Ishikawa (cell line): Measurements from ENCODE around the gene ORMDL3.

Source experiments
- CEBPB ChIP-seq: IDR thresholded peaks from 2 replicates; pipeline ENCODE4 v1.6.1; 2012
- CREB1 ChIP-seq: IDR thresholded peaks from 2 replicates; pipeline ENCODE4 v1.6.1; 2012; ENCODE audit warnings: low read depth
- EGR1 ChIP-seq: IDR thresholded peaks from 2 replicates; pipeline ENCODE4 v1.6.1; 2012
- EP300 ChIP-seq: IDR thresholded peaks from 2 replicates; pipeline ENCODE4 v1.6.1; 2012; ENCODE audit warnings: borderline replicate concordance
- FOXM1 ChIP-seq: IDR thresholded peaks from 2 replicates; pipeline ENCODE4 v1.6.1; 2012; ENCODE audit warnings: low read depth, borderline replicate concordance
- MAX ChIP-seq: IDR thresholded peaks from 2 replicates; pipeline ENCODE4 v1.6.1; 2012
- NFIC ChIP-seq: IDR thresholded peaks from 2 replicates; pipeline ENCODE4 v1.6.1; 2012
- RAD21 ChIP-seq: IDR thresholded peaks from 2 replicates; pipeline ENCODE4 v1.6.1; 2012; ENCODE audit warnings: low read depth
- REST ChIP-seq: IDR thresholded peaks from 2 replicates; pipeline ENCODE4 v1.6.1; 2012; ENCODE audit warnings: low read depth, mild to moderate bottlenecking
- TAF1 ChIP-seq: IDR thresholded peaks from 2 replicates; pipeline ENCODE4 v1.6.1; 2012; ENCODE audit warnings: low read depth, mild to moderate bottlenecking
- TCF12 ChIP-seq: IDR thresholded peaks from 2 replicates; pipeline ENCODE4 v1.6.1; 2012; ENCODE audit warnings: low read depth
- TEAD4 ChIP-seq: IDR thresholded peaks from 2 replicates; pipeline ENCODE4 v1.6.1; 2012
- USF1 ChIP-seq: IDR thresholded peaks from 2 replicates; pipeline ENCODE4 v1.6.1; 2012
- YY1 ChIP-seq: IDR thresholded peaks from 2 replicates; pipeline ENCODE4 v1.6.1; 2012; ENCODE audit warnings: low read depth
- ZBTB7A ChIP-seq: IDR thresholded peaks from 2 replicates; pipeline ENCODE4 v1.6.1; 2012; ENCODE audit warnings: low read depth

The ORMDL3 gene

GRCh38 chr17:39915559-39915958, 11.8 kb downstream of the ORMDL3 start:
- no peak for TF ChIP-seq TAF1

GRCh38 chr17:39913989-39914388, 13.4 kb downstream of the ORMDL3 start:
- TF ChIP-seq CREB1 = no peak
- TF ChIP-seq TEAD4 = no peak
- no peak for TF ChIP-seq EP300
- TF ChIP-seq ZBTB7A = no peak

GRCh38 chr17:39908789-39909352, 18.5 kb downstream of the ORMDL3 start:
- no peak for TF ChIP-seq EP300
- no peak for TF ChIP-seq NFIC
- TF ChIP-seq ZBTB7A = no peak
- no peak for TF ChIP-seq YY1
- TF ChIP-seq TEAD4 = no peak
- TF ChIP-seq TAF1 = no peak
- no peak for TF ChIP-seq CEBPB
- no peak for TF ChIP-seq FOXM1
- TF ChIP-seq RAD21 = no peak
- no peak for TF ChIP-seq MAX

GRCh38 chr17:39904990-39905288, 22.5 kb downstream of the ORMDL3 start:
- TF ChIP-seq ZBTB7A = no peak
- no peak for TF ChIP-seq FOXM1
- TF ChIP-seq CREB1 = no peak
- TF ChIP-seq NFIC = no peak
- no peak for TF ChIP-seq USF1
- no peak for TF ChIP-seq TCF12
- TF ChIP-seq CEBPB = no peak
- no peak for TF ChIP-seq EGR1
- no peak for TF ChIP-seq MAX
- TF ChIP-seq REST = no peak
- no peak for TF ChIP-seq TEAD4
- TF ChIP-seq EP300 = no peak

- TF ChIP-seq YY1 = no peak
Measured at GRCh38 chr17:39903158-39903884, 24.1 kb downstream of the ORMDL3 start.

- no peak for TF ChIP-seq TCF12
- TF ChIP-seq CEBPB = no peak
- TF ChIP-seq REST = no peak
- TF ChIP-seq NFIC = no peak
- TF ChIP-seq CREB1 = no peak
- TF ChIP-seq USF1 = no peak
- TF ChIP-seq FOXM1 = no peak
- no peak for TF ChIP-seq EGR1
- no peak for TF ChIP-seq TEAD4
- TF ChIP-seq ZBTB7A = no peak
- TF ChIP-seq MAX = no peak
- no peak for TF ChIP-seq TAF1
- no peak for TF ChIP-seq RAD21
- no peak for TF ChIP-seq EP300
- no peak for TF ChIP-seq YY1
Measured at GRCh38 chr17:39899215-39899614, 28.2 kb downstream of the ORMDL3 start.
